PC-3 (cell line): ENCODE results near the gene PRKN. TPM values are rescaled to one million over a fixed set of nuclear protein-coding genes. Genes with fewer than 3 reads are reported as not detected.

Experiments used
- ATAC-seq: fragments of 200-7000 bp; cut with Tn5 transposase; 2 replicates; pipeline ENCODE4 v1.9.1; 2020; ENCODE audit warnings: mild to moderate bottlenecking, moderate library complexity
- BruUV-seq: library from RNA; stranded (reverse); fragments of 400-500 nt; replicated peaks from 2 replicates; lab custom pipeline; 2021; lab: Mats Ljungman, UMichigan
- CTCF ChIA-PET: fragments of 300-600 bp; sonication (Branson Sonifier 250); formaldehyde crosslinking; loops from one replicate; lab custom pipeline; 2022; ENCODE audit warnings: antibody characterized with exemption; lab: Charles Lee
- POLR2A ChIA-PET: fragments of 300-600 bp; sonication (Branson Sonifier 250); formaldehyde crosslinking; loops from one replicate; lab custom pipeline; 2022; ENCODE audit warnings: antibody characterized with exemption; ENCODE audit not compliant: unreplicated experiment; lab: Charles Lee
- DNase-seq: peaks from one replicate; pipeline ENCODE4 v3.0.0-alpha.2; 2015
- H2AFZ ChIP-seq: fragments of 300-600 bp; sonication (generic); 2 replicates; pipeline ENCODE4 v1.6.0; 2016; ENCODE audit warnings: antibody characterized with exemption, low read length
- H3F3A ChIP-seq: fragments of 300-600 bp; sonication (generic); one replicate; pipeline ENCODE4 v1.6.0; 2017; ENCODE audit warnings: antibody characterized with exemption, low read length, control low read depth, mild to moderate bottlenecking; ENCODE audit not compliant: unreplicated experiment
- H3K27ac ChIP-seq: fragments of 300-600 bp; sonication (generic); 2 replicates; pipeline ENCODE4 v1.5.1; 2016; ENCODE audit warnings: mild to moderate bottlenecking, low read length
- H3K27me3 ChIP-seq: fragments of 300-600 bp; sonication (generic); 2 replicates; pipeline ENCODE4 v1.6.1; 2016; ENCODE audit warnings: low read length, mixed read lengths
- H3K36me3 ChIP-seq: fragments of 300-600 bp; sonication (generic); 2 replicates; pipeline ENCODE4 v1.6.1; 2016; ENCODE audit warnings: low read depth, mixed run types, low read length, mixed read lengths
- H3K4me1 ChIP-seq: fragments of 300-600 bp; sonication (generic); 2 replicates; pipeline ENCODE4 v1.5.1; 2016; ENCODE audit warnings: low read length; ENCODE audit not compliant: insufficient read depth
- H3K4me2 ChIP-seq: fragments of 300-600 bp; sonication (generic); 2 replicates; pipeline ENCODE4 v1.6.0; 2016; ENCODE audit warnings: low read length
- H3K4me3 ChIP-seq: fragments of 300-600 bp; sonication (generic); 2 replicates; pipeline ENCODE4 v1.5.1; 2016; ENCODE audit warnings: mild to moderate bottlenecking, low read length, mixed read lengths
- H3K79me2 ChIP-seq: fragments of 300-600 bp; sonication (generic); 2 replicates; pipeline ENCODE4 v1.6.1; 2017; ENCODE audit warnings: low read length, mixed read lengths
- H3K9ac ChIP-seq: fragments of 300-600 bp; sonication (generic); 2 replicates; pipeline ENCODE4 v1.6.0; 2016; ENCODE audit warnings: mild to moderate bottlenecking, low read length
- H3K9me2 ChIP-seq: fragments of 300-600 bp; sonication (generic); replicated peaks from 2 replicates; pipeline ENCODE4 v1.6.1; 2016; ENCODE audit warnings: mixed run types, low read length, mixed read lengths
- H3K9me3 ChIP-seq: fragments of 300-600 bp; sonication (generic); 2 replicates; pipeline ENCODE4 v1.6.1; 2016; ENCODE audit warnings: low read length, mixed read lengths
- H4K20me1 ChIP-seq: fragments of 300-600 bp; sonication (generic); 2 replicates; pipeline ENCODE4 v1.6.1; 2016; ENCODE audit warnings: low read length, mixed read lengths
- CTCF ChIP-seq: fragments of 300-600 bp; sonication (generic); conservative IDR thresholded peaks from 2 replicates; pipeline ENCODE4 v1.5.1; 2017; ENCODE audit warnings: antibody characterized with exemption, low read depth, mild to moderate bottlenecking, low read length
- EZH2 ChIP-seq: fragments of 300-600 bp; sonication (generic); IDR thresholded peaks from one replicate; pipeline ENCODE4 v1.6.1; 2017; ENCODE audit warnings: antibody characterized with exemption, mild to moderate bottlenecking, low read length; ENCODE audit not compliant: unreplicated experiment
- EZH2phosphoT487 ChIP-seq: fragments of 300-600 bp; sonication (generic); IDR thresholded peaks from 2 replicates; pipeline ENCODE4 v1.6.1; 2018; ENCODE audit warnings: mild to moderate bottlenecking, antibody characterized with exemption, low read length, borderline replicate concordance
- intact Hi-C: fragments of 100-400 bp; cut with micrococcal nuclease; formaldehyde crosslinking; loops from 2 replicates; pipeline ENCODE4 v1.9.0; 2023
- total RNA-seq: library from RNA; depleted of rRNA; stranded (reverse); fragments of >200 nt; gene quantifications from 2 replicates; pipeline ENCODE4 v1.2.3, GENCODE V29; 2014

The PRKN gene
- total RNA-seq, 1 experiment from 2014 or later: not detected

DNA sequence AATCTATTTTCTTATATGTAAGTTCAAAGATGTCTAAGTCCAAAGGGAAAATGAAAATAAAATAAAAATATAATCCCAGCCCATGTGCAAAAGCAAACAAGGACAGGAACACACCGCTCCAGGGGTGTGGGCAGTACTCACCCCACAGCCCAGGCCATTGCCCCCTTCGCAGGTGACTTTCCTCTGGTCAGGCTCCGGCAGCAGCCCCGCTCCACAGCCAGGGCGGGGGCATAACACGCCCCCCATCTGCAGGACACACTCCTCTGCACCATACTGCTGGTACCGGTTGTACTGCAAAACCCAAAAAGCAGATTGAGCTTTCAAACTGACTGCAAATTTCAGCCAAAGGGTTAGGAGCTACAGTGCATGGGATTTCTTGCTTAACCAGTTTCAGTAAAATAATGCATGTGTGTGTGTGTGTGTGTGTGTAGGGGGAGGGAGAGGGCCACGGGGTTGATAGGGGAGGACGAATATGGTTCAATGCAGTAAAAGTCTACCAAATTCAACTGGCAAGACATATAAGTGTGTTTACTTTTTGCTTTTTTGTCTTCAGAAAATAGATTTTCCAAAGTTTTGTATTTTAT, 1178.8 kb downstream of the PRKN start:
- H3K4me3 ChIP-seq: no peak overlapping the region
- BruUV-seq: no TSS peak
- DNase-seq (no peak), ATAC-seq (no peak)
- no peak overlapping the region for H2AFZ ChIP-seq
- H3K9me3 ChIP-seq: no peaks in the 10 kb centered on the region
- H3F3A ChIP-seq: no peaks in the 10 kb centered on the region
- H3K9ac ChIP-seq: no peak overlapping the region
- H3K4me1 ChIP-seq: no peaks in the 10 kb centered on the region
- TF ChIP-seq EZH2phosphoT487 (no peak), CTCF (no peak)
- no peak overlapping the region for H3K4me2 ChIP-seq
- H3K79me2 ChIP-seq: no peaks in the 10 kb centered on the region
- no peaks in the 10 kb centered on the region for H3K36me3 ChIP-seq
- H4K20me1 ChIP-seq: no peaks in the 10 kb centered on the region
- peaks cover 40% of the 10 kb centered on the region for H3K27me3 ChIP-seq
- CTCF ChIA-PET: no interaction called here
- no peaks in the 10 kb centered on the region for H3K9me2 ChIP-seq
- POLR2A ChIA-PET: no interaction called here
- intact Hi-C loops: no loop called here
- H3K27ac ChIP-seq: no peak overlapping the region

- H3K36me3 ChIP-seq: no peaks in the 10 kb centered on the region
- ChIA-PET POLR2A (no interaction called here), CTCF (no interaction called here)
- H3K4me1 ChIP-seq: no peaks in the 10 kb centered on the region
- no peaks in the 10 kb centered on the region for H3K9me2 ChIP-seq
- ATAC-seq (no peak), DNase-seq (no peak)
- no peak overlapping the region for H2AFZ ChIP-seq
- no peak overlapping the region for H3K4me2 ChIP-seq
- no peaks in the 10 kb centered on the region for H4K20me1 ChIP-seq
- intact Hi-C loops: no loop called here
- no peak overlapping the region for H3K9ac ChIP-seq
- no peak overlapping the region for H3K4me3 ChIP-seq
- H3F3A ChIP-seq: no peaks in the 10 kb centered on the region
- H3K27ac ChIP-seq: no peak overlapping the region
- H3K9me3 ChIP-seq: no peaks in the 10 kb centered on the region
- peaks cover 50% of the 10 kb centered on the region for H3K27me3 ChIP-seq
- H3K79me2 ChIP-seq: no peaks in the 10 kb centered on the region
- TF ChIP-seq CTCF (no peak), EZH2 (no peak)
- BruUV-seq: no TSS peak
Observed at GRCh38 chr6:161547617-161548016, 1179.9 kb downstream of the PRKN start.

- Histone ChIP-seq H3K9ac (no peak overlapping the region), H3K27ac (no peak overlapping the region), H3K4me2 (no peak overlapping the region), H3F3A (no peaks in the 10 kb centered on the region), H3K9me2 (no peaks in the 10 kb centered on the region), H3K4me1 (no peaks in the 10 kb centered on the region), H2AFZ (no peak overlapping the region), H4K20me1 (no peaks in the 10 kb centered on the region), H3K79me2 (no peaks in the 10 kb centered on the region), H3K27me3 (peaks cover 60% of the 10 kb centered on the region), H3K9me3 (no peaks in the 10 kb centered on the region), H3K4me3 (no peak overlapping the region), H3K36me3 (no peaks in the 10 kb centered on the region)
- BruUV-seq: no TSS peak
- CTCF ChIA-PET: no interaction called here
- TF ChIP-seq EZH2phosphoT487 (no peak), EZH2 (no peak), CTCF (no peak)
- intact Hi-C loops: no loop called here
- no peak for ATAC-seq
- POLR2A ChIA-PET: no interaction called here
- DNase-seq: no peak
Observed at GRCh38 chr6:161546632-161547031, 1180.9 kb downstream of the PRKN start.
